ENCODE data around the gene FAM13B. TPM values are rescaled to one million over a fixed set of nuclear protein-coding genes. Genes with fewer than 3 reads are reported as not detected.

Gene FAM13B
- total RNA-seq, 1 experiment from 2014 or later: 23.5 TPM

- no peak for DNase-seq (ENCODE audit: low spot score)
- POLR2A ChIA-PET (ENCODE audit: low non-redundant PET): interaction anchor here (0.7 kb wide), 1 partner anchor 446 kb away, joined by 3 read pairs; no protein-coding TSS in a partner anchor
- Histone ChIP-seq H3K27ac (ENCODE audit: low read depth, low read length, poor library complexity, severe bottlenecking) (no peak overlapping the region), H3K36me3 (ENCODE audit: insufficient read depth, low read length, poor library complexity, severe bottlenecking) (no peaks in the 10 kb centered on the region), H3K4me1 (ENCODE audit: insufficient read depth, low read length, poor library complexity, severe bottlenecking) (peaks cover 12% of the 10 kb centered on the region), H3K4me3 (ENCODE audit: low read depth, low read length, poor library complexity, severe bottlenecking) (peak overlapping the region; percentile 93), H3K27me3 (replicated peaks; ENCODE audit: insufficient read depth, low read depth, low read length, poor library complexity) (no peaks in the 10 kb centered on the region), H3K9me3 (ENCODE audit: low read depth, low read length, poor library complexity, severe bottlenecking) (no peaks in the 10 kb centered on the region)
- TF ChIP-seq, protein P1, sequence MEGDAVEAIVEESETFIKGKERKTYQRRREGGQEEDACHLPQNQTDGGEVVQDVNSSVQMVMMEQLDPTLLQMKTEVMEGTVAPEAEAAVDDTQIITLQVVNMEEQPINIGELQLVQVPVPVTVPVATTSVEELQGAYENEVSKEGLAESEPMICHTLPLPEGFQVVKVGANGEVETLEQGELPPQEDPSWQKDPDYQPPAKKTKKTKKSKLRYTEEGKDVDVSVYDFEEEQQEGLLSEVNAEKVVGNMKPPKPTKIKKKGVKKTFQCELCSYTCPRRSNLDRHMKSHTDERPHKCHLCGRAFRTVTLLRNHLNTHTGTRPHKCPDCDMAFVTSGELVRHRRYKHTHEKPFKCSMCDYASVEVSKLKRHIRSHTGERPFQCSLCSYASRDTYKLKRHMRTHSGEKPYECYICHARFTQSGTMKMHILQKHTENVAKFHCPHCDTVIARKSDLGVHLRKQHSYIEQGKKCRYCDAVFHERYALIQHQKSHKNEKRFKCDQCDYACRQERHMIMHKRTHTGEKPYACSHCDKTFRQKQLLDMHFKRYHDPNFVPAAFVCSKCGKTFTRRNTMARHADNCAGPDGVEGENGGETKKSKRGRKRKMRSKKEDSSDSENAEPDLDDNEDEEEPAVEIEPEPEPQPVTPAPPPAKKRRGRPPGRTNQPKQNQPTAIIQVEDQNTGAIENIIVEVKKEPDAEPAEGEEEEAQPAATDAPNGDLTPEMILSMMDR (conservative IDR thresholded peaks at IDR 0.05; ENCODE audit: low read depth, low read length): no peak
- TF ChIP-seq EZH2 (IDR thresholded peaks at IDR 0.05; ENCODE audit: borderline replicate concordance, low read depth, low read length, poor library complexity, severe bottlenecking): no peak
- CTCF ChIA-PET: interaction anchor here (0.6 kb wide), 1 partner anchor 713 kb away, joined by 4 read pairs; no protein-coding TSS in a partner anchor
- no TSS peak for BruUV-seq (replicated peaks)
- intact Hi-C loops (cut with micrococcal nuclease; ENCODE audit: unreplicated experiment): loop anchor here (10.0 kb wide), 1 partner anchor 279 kb away; the partner anchor contains the start of gene HNRNPA0
These were observed 1.0 kb upstream of the FAM13B start for GRCh38 chr5:138033907-138034306.

DNA sequence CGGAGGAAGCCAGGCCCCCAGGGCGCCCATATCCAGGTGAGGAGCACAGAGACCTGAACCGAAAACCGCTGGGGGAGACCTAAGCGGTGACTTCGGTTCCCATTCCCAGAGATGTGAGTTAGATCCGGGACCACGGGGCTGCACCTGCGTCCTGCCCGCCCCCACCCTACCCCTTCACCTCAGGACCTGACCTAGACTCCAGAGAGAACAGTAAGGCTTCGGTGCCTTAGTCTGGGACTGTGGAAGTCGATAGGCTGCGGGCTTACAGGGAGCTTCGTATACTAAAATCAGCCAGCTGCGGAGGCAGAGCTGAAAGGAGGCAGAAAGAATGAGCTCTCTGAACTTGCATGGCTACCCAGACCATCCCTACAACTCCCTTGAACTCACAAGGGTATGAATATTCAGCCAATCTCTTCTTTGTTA lies 518 bp upstream of the FAM13B start:
- Histone ChIP-seq H3K4me3 (ENCODE audit: low read depth, low read length, poor library complexity, severe bottlenecking) (peak overlapping the region; percentile 93), H3K9me3 (ENCODE audit: low read depth, low read length, poor library complexity, severe bottlenecking) (no peaks in the 10 kb centered on the region), H3K27me3 (replicated peaks; ENCODE audit: insufficient read depth, low read depth, low read length, poor library complexity) (no peaks in the 10 kb centered on the region), H3K36me3 (ENCODE audit: insufficient read depth, low read length, poor library complexity, severe bottlenecking) (no peaks in the 10 kb centered on the region), H3K4me1 (ENCODE audit: insufficient read depth, low read length, poor library complexity, severe bottlenecking) (peaks cover 12% of the 10 kb centered on the region), H3K27ac (ENCODE audit: low read depth, low read length, poor library complexity, severe bottlenecking) (peak overlapping the region; percentile 100)
- intact Hi-C loops (cut with micrococcal nuclease; ENCODE audit: unreplicated experiment): loop anchor here (10.0 kb wide), 1 partner anchor 279 kb away; the partner anchor contains the start of gene HNRNPA0
- ChIA-PET POLR2A (ENCODE audit: low non-redundant PET) (interaction anchor here (0.7 kb wide), 1 partner anchor 445 kb away, joined by 3 read pairs; no protein-coding TSS in a partner anchor), CTCF (interaction anchor here (0.6 kb wide), 2 partner anchors 404 to 714 kb away, joined by 3 to 4 read pairs; no protein-coding TSS in a partner anchor)
- TF ChIP-seq, protein P1 (conservative IDR thresholded peaks at IDR 0.05; ENCODE audit: low read depth, low read length): no peak
- TF ChIP-seq EZH2 (IDR thresholded peaks at IDR 0.05; ENCODE audit: borderline replicate concordance, low read depth, low read length, poor library complexity, severe bottlenecking): no peak
- BruUV-seq (replicated peaks): TSS peak; percentile 85
- DNase-seq (ENCODE audit: low spot score): no peak

DNA sequence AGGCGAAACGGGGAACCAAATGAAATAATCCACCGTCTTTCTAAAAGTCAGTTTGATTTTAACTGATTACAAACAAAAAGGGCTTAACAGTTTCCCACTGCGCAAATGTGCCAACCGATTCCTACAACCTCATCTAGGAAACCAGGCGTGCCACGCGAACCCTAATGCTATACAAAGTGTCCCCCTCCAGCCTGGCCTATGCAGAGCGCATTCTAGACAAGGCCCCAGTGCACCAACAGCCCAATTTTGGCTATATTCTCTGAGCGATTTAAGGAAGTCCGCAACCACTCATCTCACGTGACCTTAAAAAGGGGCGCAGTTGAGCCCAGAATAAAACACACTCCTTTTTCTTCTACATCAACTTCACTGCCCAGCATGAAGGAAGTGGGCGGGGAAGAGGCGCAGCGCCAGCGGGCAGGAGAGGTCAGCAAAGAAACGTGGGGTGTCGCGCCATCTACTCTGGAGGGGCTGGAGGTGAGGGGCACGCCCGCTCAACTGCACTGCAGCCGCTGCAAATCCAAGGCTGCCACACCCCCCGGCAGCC lies 779 bp downstream of the FAM13B start:
- no peaks in the 10 kb centered on the region for H3K36me3 ChIP-seq (ENCODE audit: insufficient read depth, low read length, poor library complexity, severe bottlenecking)
- peak; percentile 41 for DNase-seq (ENCODE audit: low spot score)
- H3K27ac ChIP-seq (ENCODE audit: low read depth, low read length, poor library complexity, severe bottlenecking): peak overlapping the region; percentile 100
- intact Hi-C loops (cut with micrococcal nuclease; ENCODE audit: unreplicated experiment): loop anchor here (10.0 kb wide), 1 partner anchor 277 kb away; the partner anchor contains the start of gene HNRNPA0
- H3K4me3 ChIP-seq (ENCODE audit: low read depth, low read length, poor library complexity, severe bottlenecking): peak overlapping the region; percentile 93
- TF ChIP-seq EZH2 (IDR thresholded peaks at IDR 0.05; ENCODE audit: borderline replicate concordance, low read depth, low read length, poor library complexity, severe bottlenecking): no peak
- TF ChIP-seq, protein P1 (conservative IDR thresholded peaks at IDR 0.05; ENCODE audit: low read depth, low read length): 0 out of 2 replicates have a peak, but pooled peaks have one; percentile 6
- no peaks in the 10 kb centered on the region for H3K27me3 ChIP-seq (replicated peaks; ENCODE audit: insufficient read depth, low read depth, low read length, poor library complexity)
- H3K4me1 ChIP-seq (ENCODE audit: insufficient read depth, low read length, poor library complexity, severe bottlenecking): peaks cover 12% of the 10 kb centered on the region
- BruUV-seq (replicated peaks): no TSS peak
- no peaks in the 10 kb centered on the region for H3K9me3 ChIP-seq (ENCODE audit: low read depth, low read length, poor library complexity, severe bottlenecking)
- ChIA-PET POLR2A (ENCODE audit: low non-redundant PET) (no interaction called here), CTCF (no interaction called here)

All from A673 (cell line).